HG03066 (cell line): ENCODE results near the gene CD160.
"Not testable (repeated sequence)": the region's sequence is repeated elsewhere in the genome, so short reads cannot be mapped to it uniquely, and the experiment has no call there.

ENCODE experiments used
- ATAC-seq: cut with Tn5 transposase; IDR thresholded peaks from one replicate; pipeline ENCODE4 v1.9.1; 2021; ENCODE audit warnings: low read depth; ENCODE audit not compliant: unreplicated experiment

The CD160 gene

GRCh38 chr1:145757420-145757819 is 38.1 kb downstream of the CD160 start:
- ATAC-seq, result no peak

DNA sequence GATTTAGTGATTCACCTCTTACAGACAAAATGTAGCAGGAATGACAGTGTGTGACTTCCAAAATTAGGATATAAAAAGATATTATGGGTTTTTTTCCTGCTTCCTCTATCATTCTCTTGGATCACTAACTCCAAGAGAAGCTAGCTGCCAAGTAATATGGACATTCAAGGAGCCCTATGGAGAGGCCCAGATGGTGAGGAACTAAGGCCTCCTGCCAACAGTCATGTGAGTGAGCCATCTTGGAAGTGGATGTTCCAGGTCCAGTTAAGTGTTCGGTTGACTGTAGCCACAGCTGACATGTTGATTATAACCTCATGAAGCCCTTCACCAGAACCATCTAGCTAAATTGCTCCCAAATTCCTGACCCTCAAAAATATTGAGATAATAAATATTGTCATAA is 38.8 kb downstream of the CD160 start:
- ATAC-seq, result no peak

DNA sequence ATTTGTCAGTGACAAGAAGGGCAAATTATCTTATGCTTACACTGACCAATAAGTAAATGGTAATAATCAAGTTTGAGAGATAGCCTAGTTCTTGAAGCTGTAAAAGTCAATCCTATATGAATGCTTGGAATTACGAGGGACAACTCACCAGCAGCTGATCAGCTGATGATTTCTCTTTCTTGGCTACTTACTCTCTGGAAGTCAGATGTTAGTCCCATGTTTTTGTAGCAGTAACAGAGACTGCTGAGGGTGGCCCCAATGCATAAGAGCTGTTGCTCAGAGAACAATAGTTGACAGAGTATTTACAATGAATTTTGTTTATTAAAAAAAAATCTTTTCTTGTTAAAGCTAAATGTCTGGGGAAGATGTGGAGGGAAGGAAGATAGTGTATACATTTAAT is 39.3 kb downstream of the CD160 start:
- no peak for ATAC-seq

DNA sequence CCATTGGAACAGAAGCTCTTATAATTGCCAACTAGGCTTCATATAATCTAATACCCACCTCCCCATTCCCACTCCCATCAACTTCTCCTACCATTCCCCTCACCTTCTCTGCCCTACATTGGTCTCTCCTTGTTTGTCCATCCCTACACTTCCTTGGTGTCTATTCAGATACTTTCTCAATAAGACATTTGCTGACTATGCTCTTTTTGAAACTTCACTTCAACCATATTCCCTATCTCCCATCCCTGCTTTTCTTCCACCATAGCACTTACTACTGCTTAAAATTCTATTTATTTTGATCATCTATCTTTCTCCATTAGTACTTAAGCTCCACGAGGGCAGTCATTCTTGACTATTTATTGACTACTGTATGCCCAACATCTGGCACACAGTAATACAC is 40.4 kb downstream of the CD160 start:
- ATAC-seq, result no peak

DNA sequence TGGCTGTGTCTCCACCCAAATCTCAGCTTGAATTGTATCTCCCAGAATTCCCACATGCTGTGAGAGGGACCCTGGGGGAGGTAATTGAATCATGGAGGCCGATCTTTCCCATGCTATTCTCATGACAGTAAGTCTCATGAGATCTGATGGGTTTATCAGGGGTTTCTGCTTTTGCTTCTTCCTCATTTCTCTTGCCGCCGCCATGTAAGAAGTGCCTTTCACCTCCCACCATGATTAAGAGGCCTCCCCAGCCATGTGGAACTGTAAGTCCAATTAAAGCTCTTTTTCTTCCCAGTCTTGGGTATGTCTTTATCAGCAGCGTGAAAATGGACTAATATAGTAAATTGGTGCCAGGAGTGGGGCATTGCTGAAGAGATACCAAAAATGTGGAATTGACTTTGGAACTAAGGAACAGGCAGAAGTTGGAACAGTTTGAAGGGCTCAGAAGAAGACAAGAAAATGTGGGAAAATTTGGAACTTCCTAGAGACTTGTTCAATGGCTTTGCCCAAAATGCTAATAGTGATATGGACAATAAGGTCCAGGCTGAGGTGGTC is 41.2 kb downstream of the CD160 start:
- ATAC-seq, result not testable (repeated sequence)

DNA sequence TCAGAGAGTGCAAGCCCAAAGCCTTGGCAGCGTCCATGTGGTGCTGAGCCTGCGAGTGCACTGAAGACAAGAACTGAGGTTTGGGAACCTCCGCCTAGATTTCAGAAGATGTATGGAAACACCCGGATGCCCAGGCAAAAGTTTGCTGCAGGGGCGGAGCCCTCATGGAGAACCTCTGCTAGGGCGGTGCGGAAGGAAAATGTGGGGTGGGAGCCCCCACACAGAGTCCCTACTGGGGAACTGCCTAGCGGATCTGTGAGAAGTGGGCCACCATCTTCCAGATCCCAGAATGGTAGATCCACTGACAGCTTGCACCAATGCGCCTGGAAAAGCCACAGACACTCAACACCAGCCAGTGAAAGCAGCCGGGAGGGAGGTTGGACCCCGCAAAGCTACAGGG is 42.2 kb downstream of the CD160 start:
- ATAC-seq, result not testable (repeated sequence)

GRCh38 chr1:145762001-145762400 is 42.7 kb downstream of the CD160 start:
- ATAC-seq, result not testable (repeated sequence)

DNA sequence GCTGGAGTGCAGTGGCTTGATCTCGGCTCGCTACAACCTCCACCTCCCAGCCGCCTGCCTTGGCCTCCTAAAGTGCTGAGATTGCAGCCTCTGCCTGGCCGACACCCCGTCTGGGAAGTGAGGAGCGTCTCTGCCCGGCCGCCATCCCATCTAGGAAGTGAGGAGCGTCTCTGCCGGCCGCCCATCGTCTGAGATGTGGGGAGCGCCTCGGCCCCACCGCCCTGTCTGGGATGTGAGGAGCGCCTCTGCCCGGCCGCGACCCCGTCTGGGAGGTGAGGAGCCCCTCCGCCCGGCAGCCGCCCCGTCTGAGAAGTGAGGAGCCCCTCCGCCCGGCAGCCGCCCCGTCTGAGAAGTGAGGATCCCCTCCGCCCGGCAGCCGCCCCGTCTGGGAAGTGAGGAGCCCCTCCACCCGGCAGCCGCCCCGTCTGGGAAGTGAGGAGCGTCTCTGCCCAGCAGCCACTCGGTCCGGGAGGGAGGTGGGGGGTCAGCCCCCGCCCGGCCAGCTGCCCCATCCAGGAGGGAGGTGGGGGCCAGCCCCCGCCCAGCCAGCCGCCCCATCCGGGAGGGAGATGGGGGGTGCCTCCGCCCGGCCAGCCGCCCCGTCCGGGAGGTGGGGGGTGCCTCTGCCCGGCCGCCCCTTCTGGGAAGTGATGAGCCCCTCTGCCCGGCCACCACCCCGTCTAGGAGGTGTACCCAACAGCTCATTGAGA is 45.1 kb downstream of the CD160 start:
- not testable (repeated sequence) for ATAC-seq

DNA sequence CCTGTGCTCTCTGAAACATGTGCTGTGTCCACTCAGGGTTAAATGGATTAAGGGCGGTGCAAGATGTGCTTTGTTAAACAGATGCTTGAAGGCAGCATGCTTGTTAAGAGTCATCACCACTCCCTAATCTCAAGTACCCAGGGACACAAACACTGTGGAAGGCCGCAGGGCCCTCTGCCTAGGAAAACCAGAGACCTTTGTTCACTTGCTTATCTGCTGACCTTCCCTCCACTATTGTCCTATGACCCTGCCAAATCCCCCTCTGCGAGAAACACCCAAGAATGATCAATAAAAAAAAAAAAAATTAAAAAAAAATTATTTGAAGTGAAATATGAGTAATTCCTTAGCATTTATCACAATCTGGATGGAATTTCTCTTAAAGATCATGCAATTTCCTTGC is 45.8 kb downstream of the CD160 start:
- ATAC-seq, result not testable (repeated sequence)

DNA sequence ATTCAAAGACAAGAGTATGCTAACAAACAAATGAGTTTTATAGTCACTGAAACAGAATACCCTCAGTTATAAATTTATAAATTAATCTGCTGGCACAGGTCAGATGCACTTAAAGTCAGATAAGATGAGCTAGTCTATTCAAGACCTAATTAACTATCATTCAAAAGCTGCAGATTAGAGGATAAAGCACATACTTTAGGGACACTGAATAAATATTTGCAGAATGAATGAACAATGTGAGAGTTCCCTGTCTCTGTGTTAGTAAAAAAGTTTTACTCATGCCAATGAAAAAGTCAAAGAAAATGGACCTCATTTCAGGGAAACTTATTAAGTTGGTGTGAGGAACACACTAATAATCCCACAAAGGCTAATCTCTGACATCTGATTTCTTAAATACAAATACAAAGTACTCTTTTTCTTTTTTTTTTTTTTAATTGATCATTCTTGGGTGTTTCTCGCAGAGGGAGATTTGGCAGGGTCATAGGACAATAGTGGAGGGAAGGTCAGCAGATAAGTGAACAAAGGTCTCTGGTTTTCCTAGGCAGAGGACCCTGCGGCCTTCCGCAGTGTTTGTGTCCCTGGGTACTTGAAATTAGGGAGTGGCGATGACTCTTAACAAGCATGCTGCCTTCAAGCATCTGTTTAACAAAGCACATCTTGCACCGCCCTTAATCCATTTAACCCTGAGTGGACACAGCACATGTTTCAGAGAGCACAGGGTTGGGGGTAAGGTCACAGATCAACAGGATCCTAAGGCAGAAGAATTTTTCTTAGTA is 46.5 kb downstream of the CD160 start:
- ATAC-seq, result not testable (repeated sequence)

- ATAC-seq, result not testable (repeated sequence)
Observed at GRCh38 chr1:145766926-145767325, 47.6 kb downstream of the CD160 start.

GRCh38 chr1:145768004-145768403 is 48.7 kb downstream of the CD160 start:
- not testable (repeated sequence) for ATAC-seq

DNA sequence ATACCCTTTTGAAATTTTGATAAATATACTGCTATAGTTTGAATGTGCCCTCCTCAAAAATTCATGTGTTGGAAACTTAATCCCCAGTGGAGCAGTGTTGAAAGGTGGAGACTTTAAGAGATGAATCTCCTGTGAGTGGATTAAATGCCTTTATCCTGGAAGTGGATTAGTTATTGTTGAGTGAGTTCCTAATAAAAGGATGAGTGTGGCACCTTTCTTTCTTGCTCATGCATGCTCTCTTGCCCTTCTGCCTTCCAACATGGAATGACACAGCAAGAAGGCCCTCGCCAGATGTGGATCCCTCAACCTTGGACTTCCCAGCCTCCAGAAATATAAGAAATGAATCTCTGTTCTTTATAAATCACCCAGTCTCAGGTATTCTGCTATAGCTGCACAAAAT is 51.8 kb downstream of the CD160 start:
- ATAC-seq, result no peak

DNA sequence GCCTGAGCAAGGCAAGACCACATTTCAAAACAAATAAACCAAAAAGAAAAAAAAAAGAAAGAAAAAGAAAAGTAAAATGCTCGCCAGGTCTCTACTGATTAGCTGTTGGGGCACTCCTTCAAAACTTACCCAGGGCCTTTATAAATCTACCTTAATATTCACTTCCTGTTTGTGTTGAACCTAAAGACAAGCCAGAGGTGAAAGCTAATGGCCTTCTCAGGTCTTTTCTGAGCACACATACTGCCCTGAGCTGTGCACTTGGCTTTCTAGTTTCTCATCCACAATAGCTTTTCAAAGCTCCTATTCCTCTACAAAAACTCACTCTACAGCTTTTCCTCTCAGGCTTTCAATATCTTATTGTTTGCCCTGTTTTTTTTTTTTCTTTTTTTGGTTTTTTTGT is 54.1 kb downstream of the CD160 start:
- no peak for ATAC-seq

GRCh38 chr1:145777357-145778145 is 58.3 kb downstream of the CD160 start:
- ATAC-seq, result no peak

DNA sequence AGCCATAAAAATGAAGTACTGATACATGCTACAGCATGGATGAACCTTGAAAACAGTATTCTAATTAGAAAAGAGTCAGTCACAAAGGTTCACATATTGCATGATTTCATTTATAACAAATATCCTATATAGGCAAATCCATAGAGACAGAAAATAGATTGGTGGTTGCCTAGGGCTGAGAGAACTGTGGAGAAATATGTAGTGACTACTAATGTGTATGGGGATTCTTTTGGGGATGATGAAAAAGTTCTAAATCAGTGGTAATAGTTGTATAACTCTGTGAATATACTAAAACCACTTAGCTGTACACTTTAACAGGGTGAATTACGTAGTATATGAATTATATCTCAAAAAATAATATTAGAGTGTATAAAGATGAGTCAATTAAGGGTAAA is 58.8 kb downstream of the CD160 start:
- no peak for ATAC-seq

- no peak for ATAC-seq
Observed at GRCh38 chr1:145782272-145783099, 63.2 kb downstream of the CD160 start.

DNA sequence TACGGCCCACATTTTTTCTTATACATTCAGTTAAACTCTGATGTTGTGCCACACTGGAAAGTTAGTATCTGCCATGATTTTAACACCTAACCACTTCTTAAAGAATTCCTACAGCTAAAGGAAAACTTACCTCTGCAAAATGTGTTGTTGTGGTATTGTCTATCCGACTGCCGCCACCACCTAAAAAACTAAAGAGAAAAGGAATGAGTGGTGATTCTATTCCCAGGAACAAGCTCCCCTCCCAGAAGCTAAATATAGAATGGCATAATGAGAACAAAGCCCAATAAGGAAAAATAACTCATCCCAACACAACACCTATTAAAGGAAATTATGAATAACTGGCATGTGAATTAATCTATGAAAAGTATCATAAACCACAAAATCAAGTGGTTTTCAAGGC is 65.1 kb downstream of the CD160 start:
- ATAC-seq, result no peak

DNA sequence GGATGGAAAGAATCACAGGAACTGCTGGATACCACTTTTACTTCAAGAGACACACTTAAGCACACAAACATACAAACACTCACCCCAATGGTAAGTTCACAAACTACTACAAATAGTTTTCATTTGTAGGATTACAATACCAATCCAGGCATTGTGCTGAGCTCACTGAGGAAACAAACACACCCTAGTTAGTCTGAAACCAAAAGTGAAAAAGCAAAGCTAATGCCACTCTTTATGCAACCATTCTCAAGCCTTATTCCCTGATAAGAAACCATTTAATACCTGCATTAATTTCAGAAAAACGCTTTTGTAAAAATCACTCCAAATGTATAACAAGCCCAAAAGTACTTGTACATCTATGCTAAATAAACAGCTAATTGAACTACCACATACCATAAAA is 66.2 kb downstream of the CD160 start:
- ATAC-seq, result no peak

- no peak for ATAC-seq
Observed at GRCh38 chr1:145786271-145786670, 67.0 kb downstream of the CD160 start.
